ENCODE results near the gene AP2A1.

GRCh38 chr19:49849433-49850220 is 82.8 kb downstream of the AP2A1 start:
- TF ChIP-seq CTCF (IDR thresholded peaks at IDR 0.05; ENCODE audit: low read depth, low read length, missing input control) (no peak), JUND (IDR thresholded peaks at IDR 0.05) (no peak), REST (IDR thresholded peaks at IDR 0.05) (no peak), HNF4A (conservative IDR thresholded peaks at IDR 0.05) (no peak), TAF1 (conservative IDR thresholded peaks at IDR 0.05) (no peak), SP1 (IDR thresholded peaks at IDR 0.05) (no peak), RAD21 (IDR thresholded peaks at IDR 0.05) (no peak), MAX (IDR thresholded peaks at IDR 0.05) (no peak), ATF3 (IDR thresholded peaks at IDR 0.05) (no peak), GABPA (IDR thresholded peaks at IDR 0.05 in 1 of 2, conservative IDR thresholded peaks at IDR 0.05 in 1 of 2) (no peak), EGR1 (IDR thresholded peaks at IDR 0.05; ENCODE audit: low read depth in 2 of 2) (no peak), ZBTB33 (IDR thresholded peaks at IDR 0.05) (no peak), YY1 (IDR thresholded peaks at IDR 0.05) (no peak), RXRA (IDR thresholded peaks at IDR 0.05) (no peak)

Data from liver (tissue), 3 donors.